Posterior cingulate gyrus (tissue), 11 donors: ENCODE results near the gene RUFY4.
"Not testable (repeated sequence)": the region's sequence is repeated elsewhere in the genome, so short reads cannot be mapped to it uniquely, and the experiment has no call there.

Source experiments
- DNase-seq, 10 donors: peaks; one replicate each; pipeline versions ENCODE4 v3.0.0 to v3.0.0-alpha.2; 2020 to 2021; ENCODE audit warnings: mixed read lengths in 3 of 10
- intact Hi-C: fragments of 100-400 bp; cut with DNase I; formaldehyde crosslinking; loops from one replicate; pipeline ENCODE4 v1.15.1; 2023

Gene RUFY4

GRCh38 chr2:218079943-218080913 is 11.2 kb downstream of the RUFY4 start:
- DNase-seq, result peak in 1 of 10 donors; percentile 24
- intact Hi-C loops, result no loop called here

- intact Hi-C loops, result no loop called here
- DNase-seq, result no peak
Measured at GRCh38 chr2:218081063-218081462, 12.0 kb downstream of the RUFY4 start.

GRCh38 chr2:218081695-218082094 is 12.6 kb downstream of the RUFY4 start:
- DNase-seq, result no peak
- intact Hi-C loops, result no loop called here

- DNase-seq, result peak in 1 of 10 donors; percentile 39
Measured at GRCh38 chr2:218082586-218083351, 13.7 kb downstream of the RUFY4 start.

GRCh38 chr2:218083352-218083676 is 14.3 kb downstream of the RUFY4 start:
- intact Hi-C loops, result no loop called here
- DNase-seq, result no peak

More at GRCh38 chr2:218082586-218083351, 13.7 kb downstream of the RUFY4 start:
- intact Hi-C loops, result no loop called here

- no peak for DNase-seq
- intact Hi-C loops, result no loop called here
Measured at GRCh38 chr2:218086478-218086877, 17.4 kb downstream of the RUFY4 start.

- DNase-seq, result no peak
- intact Hi-C loops, result no loop called here
Measured at GRCh38 chr2:218089259-218089658, 20.2 kb downstream of the RUFY4 start.

GRCh38 chr2:218091746-218092145 is 22.7 kb downstream of the RUFY4 start:
- intact Hi-C loops, result no loop called here
- no peak for DNase-seq

- intact Hi-C loops, result no loop called here
Measured at GRCh38 chr2:218093879-218094278, 24.8 kb downstream of the RUFY4 start.

GRCh38 chr2:218095853-218096252 is 26.8 kb downstream of the RUFY4 start:
- intact Hi-C loops, result no loop called here
- no peak for DNase-seq

More at GRCh38 chr2:218093879-218094278, 24.8 kb downstream of the RUFY4 start:
- DNase-seq, result no peak

GRCh38 chr2:218097975-218098374 is 28.9 kb downstream of the RUFY4 start:
- DNase-seq, result no peak
- intact Hi-C loops, result no loop called here

- DNase-seq, intact Hi-C loops: not testable (repeated sequence)
Measured at GRCh38 chr2:218108834-218109233, 39.8 kb downstream of the RUFY4 start.

GRCh38 chr2:218121789-218122188 is 52.7 kb downstream of the RUFY4 start:
- DNase-seq, intact Hi-C loops: not testable (repeated sequence)

GRCh38 chr2:218122286-218122685 is 53.2 kb downstream of the RUFY4 start:
- DNase-seq, intact Hi-C loops: not testable (repeated sequence)

GRCh38 chr2:218123986-218124385 is 54.9 kb downstream of the RUFY4 start:
- intact Hi-C loops, result no loop called here
- DNase-seq, result no peak

- intact Hi-C loops, result no loop called here
- no peak for DNase-seq
Measured at GRCh38 chr2:218125095-218125494, 56.0 kb downstream of the RUFY4 start.

- DNase-seq, result no peak
- intact Hi-C loops, result no loop called here
Measured at GRCh38 chr2:218125626-218126080, 56.6 kb downstream of the RUFY4 start, which contains the start of gene CXCR2. Gene CXCR2, plus strand, starts transcription at chr2:218126028. Its CDS starts 8,774 bp downstream, at chr2:218134802.

GRCh38 chr2:218127929-218128455 is 58.9 kb downstream of the RUFY4 start:
- intact Hi-C loops, result no loop called here
- no peak for DNase-seq

- intact Hi-C loops, result no loop called here
- no peak for DNase-seq
Measured at GRCh38 chr2:218128781-218129457, 59.9 kb downstream of the RUFY4 start.

GRCh38 chr2:218129458-218130135 is 60.5 kb downstream of the RUFY4 start:
- no peak for DNase-seq
- intact Hi-C loops, result no loop called here
